Gastroesophageal sphincter (tissue), 4 donors: Measurements from ENCODE around the gene SIN3B. TPM values are rescaled to one million over a fixed set of nuclear protein-coding genes. Genes with fewer than 3 reads are reported as not detected.

Experiments
- ATAC-seq: fragments of 150-250 bp; one replicate; pipeline ENCODE4 v1.9.1; 2016; ENCODE audit warnings: mild to moderate bottlenecking, moderate library complexity
- H3K27ac ChIP-seq, 4 donors: fragments of 200-600 bp; sonication (generic) in 3 of 4; 1 replicate in 3 of 4; 2 replicates in 1 of 4; pipeline ENCODE4 v1.5.1; 2016 to 2019
- H3K27me3 ChIP-seq: fragments of 200-600 bp; sonication (generic); one replicate; pipeline ENCODE4 v1.5.1; 2019
- H3K36me3 ChIP-seq, 2 donors: fragments of 200-600 bp; sonication (generic); one replicate each; pipeline ENCODE4 v1.5.1; 2019; ENCODE audit warnings: control low read depth in 1 of 2
- H3K4me1 ChIP-seq, 3 donors: fragments of 200-600 bp; sonication (generic); 1 replicate in 2 of 3; 2 replicates in 1 of 3; pipeline ENCODE4 v1.5.1; 2016 to 2019; ENCODE audit warnings: control low read depth in 2 of 3
- H3K4me3 ChIP-seq, 2 donors: fragments of 200-600 bp; sonication (generic); one replicate each; pipeline ENCODE4 v1.5.1; 2019; ENCODE audit warnings: mild to moderate bottlenecking in 1 of 2, moderate library complexity in 1 of 2
- H3K9me3 ChIP-seq, 3 donors: fragments of 200-600 bp; sonication (generic); one replicate each; pipeline ENCODE4 v1.5.1; 2017 to 2019; ENCODE audit warnings: control low read depth in 2 of 3
- EP300 ChIP-seq: sonication (generic); formaldehyde crosslinking; IDR thresholded peaks from one replicate; pipeline ENCODE4 v1.6.1; 2017; ENCODE audit warnings: antibody characterized with exemption, mild to moderate bottlenecking
- POLR2A ChIP-seq, 2 donors: fragments of 450-650 bp; IDR thresholded peaks; one replicate each; pipeline ENCODE4 v1.6.1; 2017; ENCODE audit warnings: antibody characterized with exemption in 2 of 2, mild to moderate bottlenecking in 2 of 2, moderate library complexity in 1 of 2
- POLR2AphosphoS5 ChIP-seq: sonication (generic); formaldehyde crosslinking; IDR thresholded peaks from one replicate; pipeline ENCODE4 v1.6.1; 2017; ENCODE audit warnings: antibody characterized with exemption
- WGBS, 2 donors: methylation state at CpG; one replicate each; pipeline ENCODE4 v1.1.5; 2018; ENCODE audit warnings: low coverage in 1 of 2; 5-methylcytosine and 5-hydroxymethylcytosine counted together
- total RNA-seq, 4 donors: library from RNA; depleted of rRNA; stranded (reverse); fragments of >200 nt; gene quantifications; one replicate each; pipeline ENCODE4 v1.1.0, GENCODE V29; 2016
- TF ChIP-seq, protein P1 (sequence below), 4 experiments: fragments of 200-600 bp in 2 of 4; fragments of 450-650 bp in 2 of 4; sonication (generic) in 1 of 4; IDR thresholded peaks; one replicate each; pipeline ENCODE4 v1.5.1; 2017 to 2019; ENCODE audit warnings: antibody characterized with exemption in 4 of 4, mild to moderate bottlenecking in 2 of 4, moderate library complexity in 2 of 4

The SIN3B gene
- total RNA-seq, 4 donors from 2014 or later = 19.7 to 55.7 (median 45.8) TPM

DNA sequence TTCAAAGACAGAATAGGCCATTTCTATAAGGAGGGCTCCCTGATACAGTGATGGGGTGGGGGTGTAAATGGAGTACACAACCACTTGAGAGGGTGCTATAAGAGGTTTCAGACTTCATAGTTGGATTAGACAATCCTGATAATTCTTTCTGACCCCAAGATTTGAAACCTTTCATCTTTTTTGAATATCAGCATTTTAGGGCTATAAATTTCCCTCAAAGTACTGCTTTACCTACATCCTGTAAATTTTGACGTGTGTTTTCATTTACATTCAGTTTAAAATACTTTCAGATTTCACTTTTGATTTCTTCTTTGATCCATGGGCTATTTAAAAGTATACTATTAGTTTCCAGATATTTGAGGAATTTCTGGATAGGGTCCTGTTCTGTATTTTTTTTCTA lies 40.0 kb upstream of the SIN3B start:
- no peaks in the 10 kb centered on the region for H3K27me3 ChIP-seq
- no peak overlapping the region for H3K4me3 ChIP-seq
- H3K27ac ChIP-seq = no peak overlapping the region
- 91% methylated on average over 1 of the region's 1 CpG for WGBS, 2 donors
- no peaks in the 10 kb centered on the region for H3K36me3 ChIP-seq
- peaks cover 0 to 39% (median 2%) of the 10 kb centered on the region in 3 donors for H3K9me3 ChIP-seq
- no peaks in the 10 kb centered on the region for H3K4me1 ChIP-seq
- TF ChIP-seq, protein P1, sequence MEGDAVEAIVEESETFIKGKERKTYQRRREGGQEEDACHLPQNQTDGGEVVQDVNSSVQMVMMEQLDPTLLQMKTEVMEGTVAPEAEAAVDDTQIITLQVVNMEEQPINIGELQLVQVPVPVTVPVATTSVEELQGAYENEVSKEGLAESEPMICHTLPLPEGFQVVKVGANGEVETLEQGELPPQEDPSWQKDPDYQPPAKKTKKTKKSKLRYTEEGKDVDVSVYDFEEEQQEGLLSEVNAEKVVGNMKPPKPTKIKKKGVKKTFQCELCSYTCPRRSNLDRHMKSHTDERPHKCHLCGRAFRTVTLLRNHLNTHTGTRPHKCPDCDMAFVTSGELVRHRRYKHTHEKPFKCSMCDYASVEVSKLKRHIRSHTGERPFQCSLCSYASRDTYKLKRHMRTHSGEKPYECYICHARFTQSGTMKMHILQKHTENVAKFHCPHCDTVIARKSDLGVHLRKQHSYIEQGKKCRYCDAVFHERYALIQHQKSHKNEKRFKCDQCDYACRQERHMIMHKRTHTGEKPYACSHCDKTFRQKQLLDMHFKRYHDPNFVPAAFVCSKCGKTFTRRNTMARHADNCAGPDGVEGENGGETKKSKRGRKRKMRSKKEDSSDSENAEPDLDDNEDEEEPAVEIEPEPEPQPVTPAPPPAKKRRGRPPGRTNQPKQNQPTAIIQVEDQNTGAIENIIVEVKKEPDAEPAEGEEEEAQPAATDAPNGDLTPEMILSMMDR (IDR thresholded peaks at IDR 0.05) = no peak
- TF ChIP-seq POLR2A (IDR thresholded peaks at IDR 0.05) = no peak
- TF ChIP-seq EP300 = no peak
- TF ChIP-seq POLR2AphosphoS5 = no peak
- ATAC-seq = no peak

DNA sequence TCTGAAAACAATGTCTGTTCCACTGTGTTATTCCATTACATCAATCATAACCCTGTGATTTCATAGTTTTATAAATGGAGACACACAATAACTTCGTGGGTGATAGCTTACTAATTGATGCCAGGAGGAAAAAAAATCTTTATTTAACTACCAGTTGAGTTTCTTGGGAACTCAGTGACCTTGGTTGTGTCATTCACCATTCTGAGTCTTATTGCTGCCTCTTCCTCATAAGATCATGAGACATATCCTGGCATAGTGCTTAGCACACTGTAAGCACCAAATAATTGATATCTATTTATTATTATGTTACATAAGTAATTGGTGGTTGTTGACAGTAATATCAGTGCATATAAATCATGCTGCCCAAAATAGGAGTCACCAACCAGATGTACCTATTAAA lies 39.1 kb upstream of the SIN3B start:
- Histone ChIP-seq H3K9me3 (peaks cover 0 to 39% (median 2%) of the 10 kb centered on the region in 3 donors), H3K4me1 (no peaks in the 10 kb centered on the region), H3K27me3 (no peaks in the 10 kb centered on the region), H3K36me3 (no peaks in the 10 kb centered on the region), H3K27ac (no peak overlapping the region), H3K4me3 (no peak overlapping the region)
- ATAC-seq = no peak
- TF ChIP-seq POLR2A (IDR thresholded peaks at IDR 0.05) (no peak), POLR2AphosphoS5 (no peak), EP300 (no peak)
- TF ChIP-seq, protein P1 (IDR thresholded peaks at IDR 0.05) = no peak
- WGBS, 2 donors = 45 to 73% methylated on average over 1 of the region's 1 CpG

DNA sequence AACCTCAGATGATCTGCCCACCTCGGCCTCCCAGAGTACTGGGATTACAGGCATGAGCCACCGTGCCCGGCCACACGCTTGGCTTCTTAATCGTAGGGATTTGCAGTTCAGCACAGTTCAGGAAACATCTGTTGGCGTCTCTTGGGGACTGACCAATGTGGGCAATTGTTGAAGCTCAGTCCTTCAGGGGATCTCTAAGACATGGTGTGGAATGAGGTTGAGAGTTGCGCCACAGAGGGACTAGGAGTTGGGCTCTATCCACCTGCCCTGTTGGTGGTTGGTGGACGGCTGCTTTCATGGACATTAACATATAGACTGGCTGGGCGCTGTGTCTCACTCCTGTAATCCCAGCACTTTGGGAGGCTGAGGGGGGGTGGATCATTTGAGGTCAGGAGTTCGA lies 37.3 kb upstream of the SIN3B start:
- Histone ChIP-seq H3K27ac (no peak overlapping the region), H3K36me3 (no peaks in the 10 kb centered on the region), H3K4me3 (no peak overlapping the region), H3K4me1 (no peaks in the 10 kb centered on the region), H3K9me3 (peaks cover 0 to 39% (median 2%) of the 10 kb centered on the region in 3 donors), H3K27me3 (no peaks in the 10 kb centered on the region)
- TF ChIP-seq EP300 = no peak
- no peak for ATAC-seq
- WGBS, 2 donors = no CpG with 5 or more reads among the region's 10 CpGs

DNA sequence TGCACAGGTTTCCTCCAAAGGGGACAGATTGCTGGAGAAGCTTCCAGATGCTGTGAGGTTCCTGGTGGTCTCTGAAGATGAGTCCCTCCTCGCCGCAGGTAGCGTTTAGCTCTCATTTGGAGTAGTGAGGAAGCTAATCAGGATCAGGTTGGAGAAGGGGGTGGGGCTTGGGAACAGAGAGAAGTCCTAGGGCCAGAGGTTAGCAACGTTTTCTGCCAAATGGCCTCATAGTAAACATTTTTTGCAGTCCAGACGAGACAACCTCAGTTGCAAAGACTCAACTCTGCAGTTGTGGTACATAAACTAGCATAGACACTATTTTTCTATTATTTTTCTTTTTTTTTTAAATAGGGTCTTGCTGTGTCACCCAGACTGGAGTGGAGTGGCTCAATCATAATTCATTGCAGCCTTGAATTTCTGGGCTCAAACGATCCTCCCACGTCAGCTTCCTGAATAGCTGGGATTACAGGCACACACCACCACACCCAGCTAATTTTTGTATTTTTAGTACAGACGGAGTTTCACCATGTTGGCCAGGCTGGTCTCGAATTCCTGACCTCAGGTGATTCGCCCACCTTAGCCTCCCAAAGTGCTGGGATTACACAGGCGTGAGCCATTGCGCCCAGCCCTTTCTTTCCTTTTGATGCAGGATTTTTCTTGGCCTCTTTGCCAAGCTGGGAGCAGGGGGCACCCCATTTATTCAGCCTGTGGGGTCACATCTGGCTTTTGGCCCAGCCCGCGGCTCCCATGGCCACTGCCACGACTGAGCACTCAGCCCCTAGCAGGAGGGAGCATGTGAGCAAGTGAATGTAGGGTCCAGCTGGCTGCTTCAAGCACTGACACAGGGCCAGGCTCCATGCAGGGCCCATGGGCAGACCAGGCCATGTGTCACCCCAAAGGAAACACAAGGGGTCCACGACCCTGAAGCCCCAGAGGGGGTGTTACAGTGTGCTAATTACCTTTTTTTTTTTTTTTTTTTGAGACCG lies 34.4 kb upstream of the SIN3B start:
- no peak for ATAC-seq
- no peak overlapping the region for H3K27ac ChIP-seq
- TF ChIP-seq, protein P1 (IDR thresholded peaks at IDR 0.05) = no peak
- TF ChIP-seq EP300 (no peak), POLR2AphosphoS5 (no peak), POLR2A (IDR thresholded peaks at IDR 0.05) (no peak)
- peaks cover 0 to 20% (median 0%) of the 10 kb centered on the region in 3 donors for H3K9me3 ChIP-seq
- no peaks in the 10 kb centered on the region for H3K27me3 ChIP-seq
- H3K4me1 ChIP-seq = no peaks in the 10 kb centered on the region
- H3K4me3 ChIP-seq = no peak overlapping the region
- WGBS, 2 donors = 68 to 93% methylated on average over 5 to 13 of the region's 17 CpGs
- no peaks in the 10 kb centered on the region for H3K36me3 ChIP-seq

DNA sequence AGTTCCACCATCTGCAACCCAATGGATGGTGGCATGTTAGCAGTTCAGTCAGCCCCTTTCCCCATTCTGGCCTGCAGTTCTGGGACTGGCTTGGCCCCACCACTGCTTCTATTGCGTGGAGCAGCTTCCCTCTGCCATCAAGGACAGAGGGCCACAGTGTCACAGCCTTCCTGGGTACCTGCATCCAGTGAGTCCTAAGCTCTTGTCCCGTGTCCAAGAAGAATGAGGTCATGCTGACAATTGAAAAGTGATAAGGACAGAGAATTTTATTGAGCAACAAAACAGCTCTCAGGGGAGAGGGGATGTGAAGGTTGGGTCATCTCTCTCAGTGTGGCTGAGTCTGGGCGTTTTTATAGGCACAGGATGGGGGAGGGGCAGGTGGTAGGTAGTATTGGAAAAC lies 33.5 kb upstream of the SIN3B start:
- ATAC-seq = no peak
- H3K36me3 ChIP-seq = no peaks in the 10 kb centered on the region
- H3K9me3 ChIP-seq = peaks cover 0 to 12% (median 0%) of the 10 kb centered on the region in 3 donors
- TF ChIP-seq, protein P1 (IDR thresholded peaks at IDR 0.05) = no peak
- TF ChIP-seq POLR2A (IDR thresholded peaks at IDR 0.05) (no peak), EP300 (no peak), POLR2AphosphoS5 (no peak)
- H3K27me3 ChIP-seq = no peaks in the 10 kb centered on the region
- H3K27ac ChIP-seq = no peak overlapping the region
- 60 to 75% methylated on average over 1 of the region's 3 CpGs for WGBS, 2 donors
- H3K4me3 ChIP-seq = no peak overlapping the region
- no peaks in the 10 kb centered on the region for H3K4me1 ChIP-seq
